Activated CD8-positive, alpha-beta T cell treated with anti-CD3 and anti-CD28 coated beads for 36 hours (primary cell): Measurements from ENCODE around the gene OSER1. TPM values are rescaled to one million over a fixed set of nuclear protein-coding genes. Genes with fewer than 3 reads are reported as not detected.
A peak's percentile ranks its signal among the peaks of the same experiment; 100 is the strongest.

ENCODE experiments used
- ATAC-seq: fragments of 200-7000 bp; cut with Tn5 transposase; one replicate; pipeline ENCODE4 v1.10.0; 2021; ENCODE audit warnings: mild to moderate bottlenecking, moderate library complexity
- CTCF ChIA-PET: fragments of 350-600 bp; sonication (Branson Sonifier 250); formaldehyde crosslinking; loops from one replicate; lab custom pipeline; 2021; ENCODE audit warnings: antibody characterized with exemption; lab: Charles Lee
- POLR2A ChIA-PET: fragments of 350-600 bp; sonication (Branson Sonifier 250); formaldehyde crosslinking; loops from one replicate; lab custom pipeline; 2021; ENCODE audit warnings: antibody characterized with exemption; lab: Charles Lee
- DNase-seq: peaks from one replicate; pipeline ENCODE4 v3.0.0-alpha.2; 2020
- H3K27ac Mint-ChIP-seq: one replicate; pipeline ENCODE4 v1.8.0; 2021; ENCODE audit warnings: mild to moderate bottlenecking, mixed read lengths
- H3K27me3 Mint-ChIP-seq: one replicate; pipeline ENCODE4 v1.8.0; 2021; ENCODE audit warnings: mixed read lengths
- H3K36me3 Mint-ChIP-seq: one replicate; pipeline ENCODE4 v1.8.0; 2021; ENCODE audit warnings: low read depth, mixed read lengths
- H3K4me1 Mint-ChIP-seq: one replicate; pipeline ENCODE4 v1.8.0; 2021; ENCODE audit warnings: low read depth, mixed read lengths
- H3K4me3 Mint-ChIP-seq: one replicate; pipeline ENCODE4 v1.8.0; 2021; ENCODE audit warnings: mild to moderate bottlenecking, moderate library complexity, mixed read lengths
- H3K9me3 Mint-ChIP-seq: one replicate; pipeline ENCODE4 v1.8.0; 2021; ENCODE audit warnings: mixed read lengths
- intact Hi-C: fragments of 100-400 bp; cut with micrococcal nuclease; formaldehyde crosslinking; loops from one replicate; pipeline ENCODE4 v1.10.0; 2022
- total RNA-seq, 2 experiments: library from RNA; stranded (reverse); gene quantifications; one replicate each; pipeline ENCODE4 v1.2.3, GENCODE V29; 2021
- TF ChIP-seq, protein P1 (sequence below): fragments of 200-600 bp; IDR thresholded peaks from one replicate; pipeline ENCODE4 v1.8.0; 2022; ENCODE audit warnings: antibody characterized with exemption, mild to moderate bottlenecking

The OSER1 gene
- total RNA-seq, 2 experiments from 2014 or later = 20.9 to 23.3 TPM

DNA sequence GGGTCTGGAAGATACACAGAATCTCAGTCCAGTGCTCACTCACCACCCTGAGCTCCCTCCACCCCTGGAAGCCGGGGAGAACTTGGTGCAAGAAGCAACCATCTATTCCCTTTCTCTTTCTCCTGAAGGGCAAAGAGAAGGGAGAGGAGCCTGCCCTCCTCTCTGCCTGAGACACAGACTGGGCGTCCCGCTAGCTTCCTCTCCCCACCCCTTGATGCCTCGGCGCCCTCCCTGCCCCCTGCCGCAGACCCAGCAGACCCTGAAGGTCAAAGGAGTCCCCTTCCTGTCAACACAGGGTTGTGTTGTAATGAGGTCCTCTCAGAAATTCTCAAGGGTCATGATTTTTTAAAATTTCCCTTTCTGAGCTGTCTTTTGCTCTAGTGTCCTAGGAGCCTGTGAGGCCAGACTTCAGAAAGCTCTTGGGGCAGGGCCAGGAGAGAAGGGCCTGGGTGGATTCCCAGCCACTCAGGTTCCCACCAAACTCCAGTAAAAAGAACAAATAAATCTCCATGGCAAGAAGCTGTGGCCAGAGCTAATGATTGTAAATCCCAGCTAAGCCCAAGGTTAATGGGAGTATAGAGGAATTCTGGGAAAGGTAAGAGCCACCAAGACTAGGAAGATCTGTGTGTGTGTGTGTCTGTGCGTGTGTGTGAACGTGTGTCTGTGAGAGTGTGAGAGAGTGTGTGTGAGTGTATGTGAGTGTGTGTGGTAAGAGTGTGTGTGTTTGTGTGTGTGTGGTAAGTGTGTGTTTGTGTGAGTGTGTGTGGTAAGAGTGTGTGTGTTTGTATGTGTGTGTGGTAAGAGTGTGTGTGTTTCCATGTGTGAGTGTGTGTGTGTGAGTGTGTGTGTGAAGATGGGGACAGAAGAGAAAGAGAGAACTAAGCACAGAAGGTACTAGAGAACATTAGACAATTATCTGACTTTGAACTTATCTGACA, 22.5 kb downstream of the OSER1 start:
- H3K27me3 Mint-ChIP-seq = peaks cover 45% of the 10 kb centered on the region
- intact Hi-C loops = no loop called here
- CTCF ChIA-PET = interaction anchor here (0.8 to 9.4 kb wide), 5 partner anchors 9 to 197 kb away, joined by 3 to 215 read pairs (median 5); no protein-coding TSS in a partner anchor
- peak overlapping the region; percentile 30 for H3K4me3 Mint-ChIP-seq
- no peak overlapping the region for H3K27ac Mint-ChIP-seq
- TF ChIP-seq, protein P1, sequence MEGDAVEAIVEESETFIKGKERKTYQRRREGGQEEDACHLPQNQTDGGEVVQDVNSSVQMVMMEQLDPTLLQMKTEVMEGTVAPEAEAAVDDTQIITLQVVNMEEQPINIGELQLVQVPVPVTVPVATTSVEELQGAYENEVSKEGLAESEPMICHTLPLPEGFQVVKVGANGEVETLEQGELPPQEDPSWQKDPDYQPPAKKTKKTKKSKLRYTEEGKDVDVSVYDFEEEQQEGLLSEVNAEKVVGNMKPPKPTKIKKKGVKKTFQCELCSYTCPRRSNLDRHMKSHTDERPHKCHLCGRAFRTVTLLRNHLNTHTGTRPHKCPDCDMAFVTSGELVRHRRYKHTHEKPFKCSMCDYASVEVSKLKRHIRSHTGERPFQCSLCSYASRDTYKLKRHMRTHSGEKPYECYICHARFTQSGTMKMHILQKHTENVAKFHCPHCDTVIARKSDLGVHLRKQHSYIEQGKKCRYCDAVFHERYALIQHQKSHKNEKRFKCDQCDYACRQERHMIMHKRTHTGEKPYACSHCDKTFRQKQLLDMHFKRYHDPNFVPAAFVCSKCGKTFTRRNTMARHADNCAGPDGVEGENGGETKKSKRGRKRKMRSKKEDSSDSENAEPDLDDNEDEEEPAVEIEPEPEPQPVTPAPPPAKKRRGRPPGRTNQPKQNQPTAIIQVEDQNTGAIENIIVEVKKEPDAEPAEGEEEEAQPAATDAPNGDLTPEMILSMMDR = no peak
- peak; percentile 50 for ATAC-seq
- POLR2A ChIA-PET = no interaction called here
- H3K4me1 Mint-ChIP-seq = peaks cover 11% of the 10 kb centered on the region
- DNase-seq = no peak
- H3K36me3 Mint-ChIP-seq = no peaks in the 10 kb centered on the region
- no peaks in the 10 kb centered on the region for H3K9me3 Mint-ChIP-seq

GRCh38 chr20:44187054-44187771, 23.4 kb downstream of the OSER1 start, which contains the start of gene JPH2:
Gene JPH2 (minus strand): TSS chr20:44187188. CDS start chr20:44186705, 483 bp downstream.
- TF ChIP-seq, protein P1 = no peak
- Mint-ChIP-seq H3K27ac (no peak within 1 kb of the TSS), H3K27me3 (peaks cover 50% of the 10 kb centered on the region), H3K4me3 (peak within 1 kb of the TSS; percentile 30), H3K4me1 (peaks cover 11% of the 10 kb centered on the region), H3K36me3 (no peaks in the 10 kb centered on the region), H3K9me3 (no peaks in the 10 kb centered on the region)
- no peak for DNase-seq
- POLR2A ChIA-PET = no interaction called here
- ATAC-seq = no peak
- intact Hi-C loops = no loop called here
- CTCF ChIA-PET = interaction anchor here (0.8 to 9.4 kb wide), 4 partner anchors 10 to 198 kb away, joined by 3 to 215 read pairs (median 4); no protein-coding TSS in a partner anchor

DNA sequence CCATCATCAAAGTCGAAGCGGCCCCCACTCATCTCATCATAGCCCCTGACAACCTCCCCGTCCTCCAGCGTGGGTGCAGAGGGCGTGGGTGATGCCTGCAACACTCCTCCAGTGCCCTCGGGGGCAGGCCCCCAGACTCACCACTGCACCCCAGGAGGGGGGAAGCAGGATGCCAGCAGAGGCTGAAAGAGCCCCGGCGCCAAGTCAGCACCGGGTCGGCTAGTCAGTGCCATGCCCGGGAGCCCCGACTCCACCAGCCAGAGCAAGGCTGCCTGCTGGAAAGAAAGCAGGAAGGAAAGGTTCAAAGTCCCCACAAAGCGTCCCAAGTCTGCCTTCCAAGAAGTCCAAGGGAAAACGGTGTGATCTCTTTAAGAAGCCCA, 23.9 kb downstream of the OSER1 start:
- Mint-ChIP-seq H3K36me3 (no peaks in the 10 kb centered on the region), H3K9me3 (no peaks in the 10 kb centered on the region), H3K4me3 (peak overlapping the region; percentile 11), H3K27me3 (peaks cover 54% of the 10 kb centered on the region), H3K27ac (no peak overlapping the region), H3K4me1 (peaks cover 11% of the 10 kb centered on the region)
- CTCF ChIA-PET = interaction anchor here (9.4 kb wide), 1 partner anchor 71 kb away, joined by 215 read pairs; no protein-coding TSS in a partner anchor
- DNase-seq = no peak
- intact Hi-C loops = no loop called here
- TF ChIP-seq, protein P1 = no peak
- ATAC-seq = no peak
- POLR2A ChIA-PET = no interaction called here

GRCh38 chr20:44186201-44186600, 24.4 kb downstream of the OSER1 start:
- no peak overlapping the region for H3K4me3 Mint-ChIP-seq
- no peaks in the 10 kb centered on the region for H3K9me3 Mint-ChIP-seq
- CTCF ChIA-PET = interaction anchor here (9.4 kb wide), 1 partner anchor 70 kb away, joined by 215 read pairs; no protein-coding TSS in a partner anchor
- H3K4me1 Mint-ChIP-seq = peaks cover 11% of the 10 kb centered on the region
- peaks cover 57% of the 10 kb centered on the region for H3K27me3 Mint-ChIP-seq
- POLR2A ChIA-PET = no interaction called here
- ATAC-seq (no peak), DNase-seq (no peak)
- intact Hi-C loops = no loop called here
- no peaks in the 10 kb centered on the region for H3K36me3 Mint-ChIP-seq
- H3K27ac Mint-ChIP-seq = no peak overlapping the region
- TF ChIP-seq, protein P1 = no peak
